ENCODE measurements around the gene MAG. TPM values are rescaled to one million over a fixed set of nuclear protein-coding genes. Genes with fewer than 3 reads are reported as not detected.

MAG gene
- total RNA-seq, 1 experiment from 2014 or later, result 0.17 TPM

DNA sequence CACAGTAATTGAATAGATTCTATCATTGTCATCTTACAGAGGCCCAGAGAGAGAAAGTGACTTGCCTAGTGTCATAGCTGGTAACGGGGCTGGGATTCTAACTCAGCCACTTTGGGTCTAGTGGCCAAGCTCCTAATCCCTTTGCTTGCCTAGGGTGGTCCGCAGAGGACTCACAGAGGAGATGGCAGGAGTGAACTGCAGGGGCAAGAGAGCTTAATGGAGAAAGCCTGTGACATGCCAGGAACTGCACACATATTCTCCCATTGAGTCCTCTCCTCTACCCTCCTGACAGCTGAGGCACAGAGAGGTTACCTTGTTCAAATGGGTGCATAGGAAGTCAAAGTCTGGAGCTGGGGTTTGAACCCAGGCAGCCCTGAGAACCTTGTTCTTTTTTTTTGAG, 40.5 kb upstream of the MAG start:
- no peak for ATAC-seq
- intact Hi-C loops (cut with micrococcal nuclease), result no loop called here
- CTCF ChIA-PET, result no interaction called here
- Histone ChIP-seq H3K9ac (ENCODE audit: low read length) (no peak overlapping the region), H3K36me3 (ENCODE audit: control insufficient read depth in 1 of 2, insufficient read depth in 2 of 2, low read length in 2 of 2) (peaks cover 30 to 37% of the 10 kb centered on the region in 2 experiments), H3K27me3 (ENCODE audit: insufficient read depth, low read length) (no peaks in the 10 kb centered on the region), H3K9me2 (ENCODE audit: insufficient read depth) (no peaks in the 10 kb centered on the region), H3K4me3 (replicated peaks in 1 of 2; ENCODE audit: low read depth in 1 of 2, low read length in 2 of 2) (no peak overlapping the region), H3K79me2 (ENCODE audit: insufficient read depth, low read length) (peaks cover 71% of the 10 kb centered on the region), H3K9me3 (ENCODE audit: control insufficient read depth in 1 of 2, insufficient read depth in 1 of 2, low read depth in 1 of 2, low read length in 2 of 2) (no peaks in the 10 kb centered on the region), H3K4me2 (ENCODE audit: low read length) (no peak overlapping the region), H3K4me1 (ENCODE audit: control insufficient read depth in 1 of 2, insufficient read depth in 2 of 2, low read length in 2 of 2) (peaks cover 10 to 23% of the 10 kb centered on the region in 2 experiments), H3K27ac (ENCODE audit: low read depth, low read length) (no peak overlapping the region), H4K20me1 (ENCODE audit: insufficient read depth) (peaks cover 7% of the 10 kb centered on the region), H2AFZ (ENCODE audit: low read depth, low read length, poor library complexity, severe bottlenecking) (no peak overlapping the region)
- RAD21 ChIA-PET (ENCODE audit: low non-redundant PET in 1 of 2, low total read pairs in 2 of 2, uncharacterized antibody in 2 of 2, unreplicated experiment in 2 of 2), result no interaction called here
- DNase-seq (ENCODE audit: low read depth, low spot score), result no peak
- TF ChIP-seq EZH2phosphoT487 (IDR thresholded peaks at IDR 0.05; ENCODE audit: borderline replicate concordance) (no peak), CBX3 (IDR thresholded peaks at IDR 0.05; ENCODE audit: low read depth) (no peak), POLR2A (IDR thresholded peaks at IDR 0.05; ENCODE audit: borderline replicate concordance, extremely low read depth, insufficient read depth, insufficient read length) (no peak), SRF (IDR thresholded peaks at IDR 0.05; ENCODE audit: low read depth) (no peak), POLR2AphosphoS5 (IDR thresholded peaks at IDR 0.05; ENCODE audit: low read depth, low read length) (no peak), RAD21 (IDR thresholded peaks at IDR 0.05; ENCODE audit: low read depth) (no peak), ZBTB33 (IDR thresholded peaks at IDR 0.05; ENCODE audit: extremely low read depth, insufficient replicate concordance, low read length) (no peak), CEBPB (IDR thresholded peaks at IDR 0.05; ENCODE audit: low read depth) (no peak), ZNF274 (IDR thresholded peaks at IDR 0.05; ENCODE audit: low read depth, low read length) (no peak), YY1 (IDR thresholded peaks at IDR 0.05; ENCODE audit: extremely low read depth, insufficient replicate concordance, low read depth, low read length) (no peak), ZFX (IDR thresholded peaks at IDR 0.05) (no peak)
- TF ChIP-seq, protein P1, sequence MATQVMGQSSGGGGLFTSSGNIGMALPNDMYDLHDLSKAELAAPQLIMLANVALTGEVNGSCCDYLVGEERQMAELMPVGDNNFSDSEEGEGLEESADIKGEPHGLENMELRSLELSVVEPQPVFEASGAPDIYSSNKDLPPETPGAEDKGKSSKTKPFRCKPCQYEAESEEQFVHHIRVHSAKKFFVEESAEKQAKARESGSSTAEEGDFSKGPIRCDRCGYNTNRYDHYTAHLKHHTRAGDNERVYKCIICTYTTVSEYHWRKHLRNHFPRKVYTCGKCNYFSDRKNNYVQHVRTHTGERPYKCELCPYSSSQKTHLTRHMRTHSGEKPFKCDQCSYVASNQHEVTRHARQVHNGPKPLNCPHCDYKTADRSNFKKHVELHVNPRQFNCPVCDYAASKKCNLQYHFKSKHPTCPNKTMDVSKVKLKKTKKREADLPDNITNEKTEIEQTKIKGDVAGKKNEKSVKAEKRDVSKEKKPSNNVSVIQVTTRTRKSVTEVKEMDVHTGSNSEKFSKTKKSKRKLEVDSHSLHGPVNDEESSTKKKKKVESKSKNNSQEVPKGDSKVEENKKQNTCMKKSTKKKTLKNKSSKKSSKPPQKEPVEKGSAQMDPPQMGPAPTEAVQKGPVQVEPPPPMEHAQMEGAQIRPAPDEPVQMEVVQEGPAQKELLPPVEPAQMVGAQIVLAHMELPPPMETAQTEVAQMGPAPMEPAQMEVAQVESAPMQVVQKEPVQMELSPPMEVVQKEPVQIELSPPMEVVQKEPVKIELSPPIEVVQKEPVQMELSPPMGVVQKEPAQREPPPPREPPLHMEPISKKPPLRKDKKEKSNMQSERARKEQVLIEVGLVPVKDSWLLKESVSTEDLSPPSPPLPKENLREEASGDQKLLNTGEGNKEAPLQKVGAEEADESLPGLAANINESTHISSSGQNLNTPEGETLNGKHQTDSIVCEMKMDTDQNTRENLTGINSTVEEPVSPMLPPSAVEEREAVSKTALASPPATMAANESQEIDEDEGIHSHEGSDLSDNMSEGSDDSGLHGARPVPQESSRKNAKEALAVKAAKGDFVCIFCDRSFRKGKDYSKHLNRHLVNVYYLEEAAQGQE (IDR thresholded peaks at IDR 0.05; ENCODE audit: low read depth), result no peak
- BruUV-seq (replicated peaks), result no TSS peak
- POLR2A ChIA-PET, result no interaction called here

All from HCT116 (cell line).